ENCODE measurements around the gene SP6. TPM values are rescaled to one million over a fixed set of nuclear protein-coding genes. Genes with fewer than 3 reads are reported as not detected.
A peak's percentile ranks its signal among the peaks of the same experiment; 100 is the strongest.

Gene SP6
- total RNA-seq, 1 experiment from 2014 or later: 3.3 TPM

DNA sequence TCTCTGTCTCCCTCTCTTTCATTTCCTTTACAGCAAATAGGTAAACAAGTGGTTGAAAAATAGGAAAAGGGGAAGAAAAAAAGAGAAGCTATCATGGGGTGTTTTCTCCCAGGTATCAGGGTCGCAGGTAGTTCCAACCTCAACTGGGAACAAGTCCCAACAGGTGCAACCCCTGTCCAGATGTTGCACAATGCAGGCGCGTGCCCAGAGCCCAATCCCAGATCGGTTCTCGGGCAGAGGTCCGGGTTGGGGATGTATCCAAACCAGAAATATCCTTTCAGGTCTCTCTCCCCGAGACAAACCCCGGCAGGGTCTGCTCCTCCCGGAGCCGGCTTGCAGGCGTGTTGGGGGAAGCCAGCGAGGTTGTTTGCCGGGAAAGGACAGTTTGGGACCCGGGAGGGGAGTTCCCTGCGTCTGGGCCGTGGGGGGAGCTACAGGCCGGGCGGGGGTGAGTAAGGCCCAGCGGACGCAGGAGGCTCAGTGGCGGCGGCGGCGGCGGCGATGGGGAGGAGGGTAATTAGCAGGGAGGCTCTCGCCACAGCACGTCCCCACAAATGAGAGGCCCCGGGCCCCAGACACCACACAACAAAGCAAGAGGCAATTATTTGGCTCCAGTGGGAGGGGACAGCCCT is 21.2 kb upstream of the SP6 start:
- no peaks in the 10 kb centered on the region for H3K36me3 Mint-ChIP-seq

DNA sequence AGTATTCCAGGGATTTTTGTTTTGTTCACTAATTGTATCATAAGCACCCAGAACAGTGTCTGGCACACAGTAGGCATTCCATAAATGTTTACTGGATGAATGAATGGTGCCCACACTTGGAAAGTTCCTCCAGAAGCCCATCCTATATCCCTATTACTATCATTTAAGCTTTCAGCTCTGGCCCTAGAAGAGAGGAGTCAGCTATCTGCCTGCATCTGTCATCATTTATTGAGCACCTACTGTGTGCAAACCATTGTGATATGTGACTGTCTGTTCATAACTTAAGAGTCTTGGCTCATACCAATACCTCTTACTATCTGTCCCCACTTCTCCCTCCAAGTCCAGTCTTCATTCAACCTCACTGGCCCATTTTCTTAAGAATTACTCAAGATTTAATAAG is 20.1 kb upstream of the SP6 start:
- Mint-ChIP-seq H3K27ac (no peak overlapping the region), H3K36me3 (no peaks in the 10 kb centered on the region), H3K9me3 (no peaks in the 10 kb centered on the region), H3K27me3 (ENCODE audit: low read depth) (peaks cover 83% of the 10 kb centered on the region), H3K4me3 (no peak overlapping the region), H3K4me1 (peaks cover 56% of the 10 kb centered on the region)
- ChIA-PET POLR2A (no interaction called here), CTCF (interaction anchor here (0.8 to 8.7 kb wide), 7 partner anchors 11 to 76 kb away, joined by 3 to 94 read pairs (median 10); partner anchors contain the start of gene SCRN2)
- DNase-seq (ENCODE audit: low spot score) (no peak), ATAC-seq (no peak)
- no peak for TF ChIP-seq HMGA2 (CRISPR knock-in tag; IDR thresholded peaks at IDR 0.05)
- TF ChIP-seq SP1 (CRISPR knock-in tag; conservative IDR thresholded peaks at IDR 0.05): no peak
- TF ChIP-seq FOXP1 (CRISPR knock-in tag; IDR thresholded peaks at IDR 0.05; ENCODE audit: borderline replicate concordance): no peak
- TF ChIP-seq RELA (CRISPR knock-in tag; IDR thresholded peaks at IDR 0.05; ENCODE audit: borderline replicate concordance): no peak
- no peak for TF ChIP-seq ZNF232 (CRISPR knock-in tag; IDR thresholded peaks at IDR 0.05)
- TF ChIP-seq ATF1 (CRISPR knock-in tag; IDR thresholded peaks at IDR 0.05): no peak
- TF ChIP-seq ZBTB21 (CRISPR knock-in tag; IDR thresholded peaks at IDR 0.05; ENCODE audit: borderline replicate concordance): no peak
- TF ChIP-seq, protein P1, sequence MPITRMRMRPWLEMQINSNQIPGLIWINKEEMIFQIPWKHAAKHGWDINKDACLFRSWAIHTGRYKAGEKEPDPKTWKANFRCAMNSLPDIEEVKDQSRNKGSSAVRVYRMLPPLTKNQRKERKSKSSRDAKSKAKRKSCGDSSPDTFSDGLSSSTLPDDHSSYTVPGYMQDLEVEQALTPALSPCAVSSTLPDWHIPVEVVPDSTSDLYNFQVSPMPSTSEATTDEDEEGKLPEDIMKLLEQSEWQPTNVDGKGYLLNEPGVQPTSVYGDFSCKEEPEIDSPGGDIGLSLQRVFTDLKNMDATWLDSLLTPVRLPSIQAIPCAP (CRISPR knock-in tag; IDR thresholded peaks at IDR 0.05): no peak
- TF ChIP-seq, protein P2, sequence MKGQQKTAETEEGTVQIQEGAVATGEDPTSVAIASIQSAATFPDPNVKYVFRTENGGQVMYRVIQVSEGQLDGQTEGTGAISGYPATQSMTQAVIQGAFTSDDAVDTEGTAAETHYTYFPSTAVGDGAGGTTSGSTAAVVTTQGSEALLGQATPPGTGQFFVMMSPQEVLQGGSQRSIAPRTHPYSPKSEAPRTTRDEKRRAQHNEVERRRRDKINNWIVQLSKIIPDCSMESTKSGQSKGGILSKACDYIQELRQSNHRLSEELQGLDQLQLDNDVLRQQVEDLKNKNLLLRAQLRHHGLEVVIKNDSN (CRISPR knock-in tag; IDR thresholded peaks at IDR 0.05): no peak
- TF ChIP-seq, protein P3, sequence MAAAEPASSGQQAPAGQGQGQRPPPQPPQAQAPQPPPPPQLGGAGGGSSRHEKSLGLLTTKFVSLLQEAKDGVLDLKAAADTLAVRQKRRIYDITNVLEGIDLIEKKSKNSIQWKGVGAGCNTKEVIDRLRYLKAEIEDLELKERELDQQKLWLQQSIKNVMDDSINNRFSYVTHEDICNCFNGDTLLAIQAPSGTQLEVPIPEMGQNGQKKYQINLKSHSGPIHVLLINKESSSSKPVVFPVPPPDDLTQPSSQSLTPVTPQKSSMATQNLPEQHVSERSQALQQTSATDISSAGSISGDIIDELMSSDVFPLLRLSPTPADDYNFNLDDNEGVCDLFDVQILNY (CRISPR knock-in tag; IDR thresholded peaks at IDR 0.05): no peak
- no peak for TF ChIP-seq TEAD4 (CRISPR knock-in tag; IDR thresholded peaks at IDR 0.05)
- TF ChIP-seq SMAD4 (CRISPR knock-in tag; IDR thresholded peaks at IDR 0.05): no peak
- no peak for TF ChIP-seq IRF2 (CRISPR knock-in tag; IDR thresholded peaks at IDR 0.05; ENCODE audit: borderline replicate concordance, low read depth)
- TF ChIP-seq NFE2L1 (CRISPR knock-in tag; IDR thresholded peaks at IDR 0.05): no peak
- no peak for TF ChIP-seq EMX1 (CRISPR knock-in tag; IDR thresholded peaks at IDR 0.05)

More for the DNA sequence above, 21.2 kb upstream of the SP6 start:
- POLR2A ChIA-PET: interaction anchor here (0.6 to 1.3 kb wide), 4 partner anchors 14 to 789 kb away, joined by 3 to 5 read pairs (median 3); partner anchors contain the start of genes SP2 and SP6
- CTCF ChIA-PET: interaction anchor here (0.7 to 8.7 kb wide), 13 partner anchors 9 to 69 kb away, joined by 3 to 94 read pairs (median 5); partner anchors contain the start of genes PNPO, SCRN2 and SP6
- H3K4me1 Mint-ChIP-seq: peaks cover 56% of the 10 kb centered on the region
- DNase-seq (ENCODE audit: low spot score) (peak; percentile 64), ATAC-seq (peak; percentile 57)
- no peak overlapping the region for H3K27ac Mint-ChIP-seq
- peak overlapping the region; percentile 70 for H3K4me3 Mint-ChIP-seq
- H3K27me3 Mint-ChIP-seq (ENCODE audit: low read depth): peaks cover 75% of the 10 kb centered on the region
- H3K9me3 Mint-ChIP-seq: no peaks in the 10 kb centered on the region
- TF ChIP-seq FOXJ3 (CRISPR knock-in tag; IDR thresholded peaks at IDR 0.05; ENCODE audit: borderline replicate concordance): no peak
- TF ChIP-seq NFE2L1 (CRISPR knock-in tag; IDR thresholded peaks at IDR 0.05): no peak
- TF ChIP-seq, protein P4, sequence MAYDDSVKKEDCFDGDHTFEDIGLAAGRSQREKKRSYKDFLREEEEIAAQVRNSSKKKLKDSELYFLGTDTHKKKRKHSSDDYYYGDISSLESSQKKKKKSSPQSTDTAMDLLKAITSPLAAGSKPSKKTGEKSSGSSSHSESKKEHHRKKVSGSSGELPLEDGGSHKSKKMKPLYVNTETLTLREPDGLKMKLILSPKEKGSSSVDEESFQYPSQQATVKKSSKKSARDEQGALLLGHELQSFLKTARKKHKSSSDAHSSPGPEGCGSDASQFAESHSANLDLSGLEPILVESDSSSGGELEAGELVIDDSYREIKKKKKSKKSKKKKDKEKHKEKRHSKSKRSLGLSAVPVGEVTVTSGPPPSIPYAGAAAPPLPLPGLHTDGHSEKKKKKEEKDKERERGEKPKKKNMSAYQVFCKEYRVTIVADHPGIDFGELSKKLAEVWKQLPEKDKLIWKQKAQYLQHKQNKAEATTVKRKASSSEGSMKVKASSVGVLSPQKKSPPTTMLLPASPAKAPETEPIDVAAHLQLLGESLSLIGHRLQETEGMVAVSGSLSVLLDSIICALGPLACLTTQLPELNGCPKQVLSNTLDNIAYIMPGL (CRISPR knock-in tag; IDR thresholded peaks at IDR 0.05): no peak
- no peak for TF ChIP-seq CREM (CRISPR knock-in tag; IDR thresholded peaks at IDR 0.05)
- TF ChIP-seq TCF7 (CRISPR knock-in tag; IDR thresholded peaks at IDR 0.05; ENCODE audit: low read depth): no peak
- TF ChIP-seq SMAD4 (CRISPR knock-in tag; IDR thresholded peaks at IDR 0.05): no peak
- TF ChIP-seq ZNF423 (CRISPR knock-in tag; IDR thresholded peaks at IDR 0.05): no peak
- TF ChIP-seq OVOL2 (CRISPR knock-in tag; IDR thresholded peaks at IDR 0.05; ENCODE audit: borderline replicate concordance): no peak
- TF ChIP-seq, protein P5, sequence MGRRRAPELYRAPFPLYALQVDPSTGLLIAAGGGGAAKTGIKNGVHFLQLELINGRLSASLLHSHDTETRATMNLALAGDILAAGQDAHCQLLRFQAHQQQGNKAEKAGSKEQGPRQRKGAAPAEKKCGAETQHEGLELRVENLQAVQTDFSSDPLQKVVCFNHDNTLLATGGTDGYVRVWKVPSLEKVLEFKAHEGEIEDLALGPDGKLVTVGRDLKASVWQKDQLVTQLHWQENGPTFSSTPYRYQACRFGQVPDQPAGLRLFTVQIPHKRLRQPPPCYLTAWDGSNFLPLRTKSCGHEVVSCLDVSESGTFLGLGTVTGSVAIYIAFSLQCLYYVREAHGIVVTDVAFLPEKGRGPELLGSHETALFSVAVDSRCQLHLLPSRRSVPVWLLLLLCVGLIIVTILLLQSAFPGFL (CRISPR knock-in tag; IDR thresholded peaks at IDR 0.05; ENCODE audit: borderline replicate concordance): no peak
- TF ChIP-seq ZNF263 (CRISPR knock-in tag; IDR thresholded peaks at IDR 0.05; ENCODE audit: low read depth): no peak
- no peak for TF ChIP-seq ZNF416 (CRISPR knock-in tag; IDR thresholded peaks at IDR 0.05)
- TF ChIP-seq NR1H2 (CRISPR knock-in tag; IDR thresholded peaks at IDR 0.05): no peak
- TF ChIP-seq GABPB1 (CRISPR knock-in tag; IDR thresholded peaks at IDR 0.05): no peak
- TF ChIP-seq IRF2 (CRISPR knock-in tag; IDR thresholded peaks at IDR 0.05; ENCODE audit: borderline replicate concordance, low read depth): no peak
- TF ChIP-seq, protein P6, sequence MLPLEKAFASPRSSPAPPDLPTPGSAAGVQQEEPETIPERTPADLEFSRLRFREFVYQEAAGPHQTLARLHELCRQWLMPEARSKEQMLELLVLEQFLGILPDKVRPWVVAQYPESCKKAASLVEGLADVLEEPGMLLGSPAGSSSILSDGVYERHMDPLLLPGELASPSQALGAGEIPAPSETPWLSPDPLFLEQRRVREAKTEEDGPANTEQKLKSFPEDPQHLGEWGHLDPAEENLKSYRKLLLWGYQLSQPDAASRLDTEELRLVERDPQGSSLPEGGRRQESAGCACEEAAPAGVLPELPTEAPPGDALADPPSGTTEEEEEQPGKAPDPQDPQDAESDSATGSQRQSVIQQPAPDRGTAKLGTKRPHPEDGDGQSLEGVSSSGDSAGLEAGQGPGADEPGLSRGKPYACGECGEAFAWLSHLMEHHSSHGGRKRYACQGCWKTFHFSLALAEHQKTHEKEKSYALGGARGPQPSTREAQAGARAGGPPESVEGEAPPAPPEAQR (CRISPR knock-in tag; IDR thresholded peaks at IDR 0.05): no peak
- no peak for TF ChIP-seq GRHL2 (CRISPR knock-in tag; IDR thresholded peaks at IDR 0.05; ENCODE audit: insufficient replicate concordance, severe bottlenecking)
- TF ChIP-seq ZNF219 (CRISPR knock-in tag; IDR thresholded peaks at IDR 0.05; ENCODE audit: borderline replicate concordance): no peak
- TF ChIP-seq, protein P7, sequence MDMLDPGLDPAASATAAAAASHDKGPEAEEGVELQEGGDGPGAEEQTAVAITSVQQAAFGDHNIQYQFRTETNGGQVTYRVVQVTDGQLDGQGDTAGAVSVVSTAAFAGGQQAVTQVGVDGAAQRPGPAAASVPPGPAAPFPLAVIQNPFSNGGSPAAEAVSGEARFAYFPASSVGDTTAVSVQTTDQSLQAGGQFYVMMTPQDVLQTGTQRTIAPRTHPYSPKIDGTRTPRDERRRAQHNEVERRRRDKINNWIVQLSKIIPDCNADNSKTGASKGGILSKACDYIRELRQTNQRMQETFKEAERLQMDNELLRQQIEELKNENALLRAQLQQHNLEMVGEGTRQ (CRISPR knock-in tag; IDR thresholded peaks at IDR 0.05): no peak
- TF ChIP-seq, protein P8, sequence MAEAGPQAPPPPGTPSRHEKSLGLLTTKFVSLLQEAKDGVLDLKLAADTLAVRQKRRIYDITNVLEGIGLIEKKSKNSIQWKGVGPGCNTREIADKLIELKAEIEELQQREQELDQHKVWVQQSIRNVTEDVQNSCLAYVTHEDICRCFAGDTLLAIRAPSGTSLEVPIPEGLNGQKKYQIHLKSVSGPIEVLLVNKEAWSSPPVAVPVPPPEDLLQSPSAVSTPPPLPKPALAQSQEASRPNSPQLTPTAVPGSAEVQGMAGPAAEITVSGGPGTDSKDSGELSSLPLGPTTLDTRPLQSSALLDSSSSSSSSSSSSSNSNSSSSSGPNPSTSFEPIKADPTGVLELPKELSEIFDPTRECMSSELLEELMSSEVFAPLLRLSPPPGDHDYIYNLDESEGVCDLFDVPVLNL (CRISPR knock-in tag; IDR thresholded peaks at IDR 0.05; ENCODE audit: borderline replicate concordance, low read depth): no peak

All from WTC11 (cell line).